NOMO-1 treated with DMSO at 0.1 percent for 48 hours (cell line): ENCODE data around the gene RBMS1.
"Not testable (repeated sequence)": the region's sequence is repeated elsewhere in the genome, so short reads cannot be mapped to it uniquely, and the experiment has no call there.

Experiments used
- DNase-seq: peaks from one replicate; lab custom pipeline; 2025; ENCODE audit not compliant: unreplicated experiment; lab: John Stamatoyannopoulos, UW

RBMS1 gene

DNA sequence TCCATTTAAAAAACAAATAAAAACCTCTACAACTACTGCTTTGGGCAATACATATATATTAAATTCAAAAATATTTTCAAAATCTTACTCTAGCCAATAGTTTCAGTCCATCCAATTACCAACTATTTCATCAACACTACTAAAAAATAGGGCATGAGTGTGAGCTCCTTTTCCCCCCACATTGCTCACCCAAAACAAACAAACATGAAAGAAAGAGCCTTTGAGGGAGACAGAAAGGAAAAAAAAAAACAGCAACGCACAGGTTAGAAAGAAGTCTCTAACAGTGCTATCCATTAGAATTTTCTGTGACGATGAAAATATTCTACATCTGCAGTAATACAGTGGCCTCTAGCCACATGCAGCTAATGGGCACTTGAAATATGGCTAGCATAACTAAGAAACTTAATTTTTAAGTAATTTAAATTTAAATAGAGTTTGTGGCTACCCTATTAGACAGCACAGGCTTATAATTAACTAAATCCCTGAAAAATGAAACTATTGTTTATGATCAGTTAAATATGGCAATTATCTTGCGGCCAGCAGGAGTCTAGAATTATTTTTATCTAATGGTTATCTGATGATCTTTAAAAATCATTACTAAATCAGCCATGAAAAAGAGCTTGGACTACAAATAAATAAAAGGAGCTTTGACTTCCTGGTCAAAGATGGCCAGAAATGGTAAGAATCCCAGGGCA lies 59.2 kb downstream of the RBMS1 start:
- DNase-seq = no peak

GRCh38 chr2:160433466-160434140 lies 60.0 kb downstream of the RBMS1 start:
- DNase-seq = no peak

- no peak for DNase-seq
Observed at GRCh38 chr2:160432633-160433032, 61.0 kb downstream of the RBMS1 start.

DNA sequence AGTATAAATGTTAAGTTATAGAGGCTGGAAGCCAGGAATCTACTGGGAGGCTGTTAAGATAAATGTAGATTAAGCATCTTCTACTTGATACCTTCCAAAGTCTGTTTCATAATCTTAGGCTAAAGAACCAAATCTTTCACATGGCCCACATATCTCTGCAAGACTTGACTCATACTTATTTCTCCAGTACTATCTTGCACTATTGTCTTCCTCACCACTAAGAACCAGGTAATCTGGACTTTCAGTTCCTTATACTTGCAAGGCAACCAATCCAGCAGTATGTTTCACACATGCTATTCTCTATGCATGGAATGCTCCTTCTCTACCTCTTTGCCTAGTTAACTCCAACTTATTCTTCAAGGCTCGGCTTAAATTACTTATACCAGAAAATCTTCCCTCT lies 62.2 kb downstream of the RBMS1 start:
- DNase-seq = peak; percentile 76

DNA sequence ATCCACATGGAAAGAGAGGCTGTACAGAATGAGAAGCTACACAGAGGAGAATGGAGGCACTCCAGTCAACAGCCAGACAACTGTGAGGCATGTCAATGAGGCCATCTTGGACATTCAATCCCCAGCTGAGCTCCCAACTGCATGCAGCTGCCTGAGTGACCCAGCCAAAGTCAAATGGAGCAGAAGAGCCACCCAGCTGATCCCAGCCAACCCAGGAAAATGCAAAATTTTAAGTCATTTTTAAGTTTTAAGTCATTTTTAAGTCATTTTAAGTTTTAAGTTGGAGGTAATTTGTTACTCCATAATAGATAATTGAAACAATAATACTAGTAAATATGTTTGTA lies 63.6 kb downstream of the RBMS1 start:
- DNase-seq = no peak

GRCh38 chr2:160429248-160430000 lies 64.2 kb downstream of the RBMS1 start:
- DNase-seq = peak; percentile 54

- DNase-seq = no peak
Observed at GRCh38 chr2:160428405-160428763, 65.2 kb downstream of the RBMS1 start.

- DNase-seq = peak; percentile 51
Observed at GRCh38 chr2:160427629-160428404, 65.8 kb downstream of the RBMS1 start.

GRCh38 chr2:160426604-160427003 lies 67.0 kb downstream of the RBMS1 start:
- DNase-seq = no peak

DNA sequence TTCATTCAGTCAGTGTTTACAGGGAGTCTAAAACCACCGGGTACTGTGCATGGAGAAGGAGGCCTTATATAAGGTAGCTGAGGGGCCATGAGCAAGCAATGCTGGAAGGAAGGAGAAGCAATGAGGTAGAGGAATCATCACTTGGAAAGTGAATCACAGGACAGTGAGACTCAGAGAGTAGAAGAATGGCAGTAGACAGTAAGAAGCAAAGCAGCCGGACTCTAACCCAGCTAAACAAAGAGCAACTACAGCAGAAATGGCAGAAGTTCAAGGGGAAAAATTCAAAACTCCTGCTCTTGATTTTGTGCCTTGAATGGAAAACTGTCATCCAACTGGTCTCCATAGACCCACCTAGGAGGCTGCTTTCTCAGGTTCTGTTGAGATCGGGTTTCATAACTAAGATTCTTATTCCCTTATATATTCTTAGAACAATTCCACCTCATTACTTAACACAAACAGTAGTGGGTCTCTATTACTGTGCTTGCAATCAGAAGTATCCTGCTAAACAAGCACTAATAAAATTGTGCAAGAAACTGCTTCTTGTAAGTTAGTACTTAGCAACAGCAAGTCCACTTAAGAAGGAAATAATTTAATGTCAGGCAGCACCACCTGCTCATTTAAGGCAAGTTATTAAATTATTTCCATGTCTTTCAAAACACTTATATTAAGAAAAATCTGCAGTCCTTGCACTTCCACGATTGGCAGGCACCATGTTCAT lies 68.0 kb downstream of the RBMS1 start:
- DNase-seq = no peak

GRCh38 chr2:160423126-160423525 lies 70.5 kb downstream of the RBMS1 start:
- no peak for DNase-seq

DNA sequence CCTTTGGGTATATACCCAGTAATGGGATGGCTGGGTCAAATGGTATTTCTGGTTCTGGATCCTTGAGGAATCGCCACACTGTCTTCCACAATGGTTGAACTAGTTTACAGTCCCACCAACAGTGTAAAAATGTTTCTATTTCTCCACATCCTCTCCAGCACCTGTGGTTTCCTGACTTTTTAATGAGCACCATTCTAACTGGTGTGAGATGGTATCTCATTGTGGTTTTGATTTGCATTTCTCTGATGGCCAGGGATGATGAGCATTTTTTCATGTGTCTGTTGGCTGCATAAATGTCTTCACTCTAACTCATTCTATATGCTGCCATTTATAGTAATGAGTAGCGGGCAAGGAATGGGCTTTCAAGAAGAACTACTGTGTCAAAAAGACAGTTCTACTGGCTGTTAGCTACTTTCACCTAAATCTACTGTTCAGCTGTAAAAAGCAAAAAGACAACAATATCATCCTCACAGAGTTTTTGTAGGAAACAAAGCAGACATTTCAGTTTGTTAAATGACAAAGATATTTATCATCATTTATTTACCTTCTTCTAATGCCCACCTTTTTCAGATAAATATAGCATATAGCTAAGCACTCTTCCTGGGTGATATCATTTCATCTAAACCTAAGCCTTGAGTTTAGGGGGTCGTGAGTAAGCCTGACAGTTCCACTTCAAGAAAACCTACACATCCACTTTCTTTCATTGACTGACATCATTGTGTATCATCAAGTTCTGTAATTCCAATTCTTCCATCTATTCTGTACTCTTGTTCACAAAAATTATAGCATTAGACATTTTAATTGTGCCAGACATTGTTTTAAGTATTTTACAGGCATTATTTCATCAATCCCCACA lies 71.7 kb downstream of the RBMS1 start:
- DNase-seq = not testable (repeated sequence)

GRCh38 chr2:160420711-160421110 lies 72.9 kb downstream of the RBMS1 start:
- no peak for DNase-seq

DNA sequence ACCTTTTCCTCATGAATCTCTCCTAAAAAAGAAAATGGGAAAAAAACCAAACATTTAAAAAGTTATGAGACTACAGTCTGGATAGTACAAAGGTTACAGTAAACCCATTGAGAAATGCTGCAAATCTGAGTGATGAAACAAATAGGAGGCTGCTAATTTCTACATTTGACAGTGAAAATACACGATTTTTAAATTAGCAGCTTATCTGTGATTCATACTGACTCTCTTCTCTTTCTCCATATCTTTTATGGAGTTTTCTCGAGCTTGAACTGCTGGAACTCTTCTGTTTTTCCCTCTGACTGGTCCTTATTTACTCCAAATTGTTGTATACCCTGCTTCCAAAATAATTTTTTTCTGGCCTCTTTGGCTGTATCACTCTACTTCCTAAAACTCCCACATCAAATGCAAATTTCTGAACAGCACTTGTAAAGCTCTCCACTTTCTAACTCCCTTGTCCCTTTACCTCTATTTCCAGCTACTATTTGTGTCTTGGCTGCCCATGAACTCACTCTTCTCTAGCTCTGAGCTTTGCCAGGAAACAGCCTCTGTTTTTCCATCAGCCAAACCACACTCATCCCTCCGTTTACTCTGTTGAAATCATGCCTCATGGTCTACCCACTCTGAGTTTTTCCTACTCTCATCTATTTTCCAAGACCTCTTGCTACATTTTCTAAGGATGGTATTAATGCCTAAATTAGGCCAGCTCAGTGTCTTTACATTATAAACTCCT lies 73.7 kb downstream of the RBMS1 start:
- no peak for DNase-seq

DNA sequence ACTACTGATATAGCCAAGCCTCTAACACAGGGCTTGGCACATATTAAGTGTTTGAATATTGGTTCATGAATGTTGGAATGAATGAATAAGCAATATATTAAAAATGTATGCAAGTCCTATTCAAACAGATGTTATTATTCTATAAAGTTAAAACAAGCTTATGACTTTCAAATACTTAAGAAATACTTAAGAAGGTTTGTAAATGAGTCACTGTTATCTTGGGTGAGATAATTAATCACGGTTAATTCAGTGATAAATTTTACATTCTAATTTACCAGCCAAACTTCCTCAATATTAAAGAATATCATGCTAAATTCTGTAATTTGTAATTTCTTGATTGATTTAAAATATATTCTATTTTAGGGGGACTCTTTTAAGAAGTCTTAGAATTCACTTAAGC lies 74.8 kb downstream of the RBMS1 start:
- DNase-seq = no peak

DNA sequence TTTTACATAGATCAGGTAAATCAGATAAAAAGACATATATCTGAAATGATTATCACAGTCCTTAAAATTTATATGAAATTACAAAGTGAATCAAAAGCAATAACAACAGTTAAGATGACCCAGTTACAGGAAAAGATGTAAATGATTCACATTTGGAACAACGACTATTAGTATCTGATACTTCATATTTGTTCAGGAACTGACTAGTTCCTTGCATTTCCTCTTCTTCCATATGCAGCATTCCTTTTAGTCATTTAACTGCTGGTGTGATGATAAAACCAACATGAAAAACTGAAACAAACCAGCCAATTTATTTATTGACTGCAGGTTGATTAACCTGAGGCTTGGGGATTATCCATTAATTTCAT lies 75.2 kb downstream of the RBMS1 start:
- no peak for DNase-seq

DNA sequence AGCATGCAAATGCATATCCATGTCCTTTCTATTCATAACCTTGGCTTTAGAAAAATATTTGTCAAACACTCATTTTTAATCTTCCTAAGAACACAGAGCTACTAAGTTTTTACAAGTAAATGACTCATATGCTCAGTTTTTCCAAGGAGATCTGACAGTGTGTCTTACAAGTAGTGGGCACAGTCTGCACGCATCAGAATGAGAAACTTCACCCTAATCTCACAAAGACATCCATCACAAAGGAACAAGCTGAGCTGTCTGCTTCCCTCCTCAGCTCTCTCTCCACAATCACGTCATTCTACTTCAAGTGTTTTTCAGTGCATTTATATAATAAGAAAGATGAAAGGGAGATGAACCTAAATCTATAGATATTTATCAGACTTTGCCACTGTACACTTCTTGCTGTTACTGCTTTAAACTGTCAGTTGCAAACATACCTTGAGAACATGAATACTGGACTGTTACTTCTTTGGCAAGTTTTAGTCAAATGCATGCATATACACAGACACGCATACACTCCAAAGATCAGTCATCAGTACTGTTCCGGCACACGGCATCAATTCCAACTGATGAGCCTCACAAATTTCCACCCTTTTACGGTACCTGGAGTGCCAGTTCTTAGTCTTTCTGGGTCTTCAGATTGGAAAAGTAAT lies 75.7 kb downstream of the RBMS1 start:
- no peak for DNase-seq

GRCh38 chr2:160415991-160416390 lies 77.6 kb downstream of the RBMS1 start:
- no peak for DNase-seq

- no peak for DNase-seq
Observed at GRCh38 chr2:160411955-160412354, 81.7 kb downstream of the RBMS1 start.
